OCI-LY3 (cell line): ENCODE measurements around the gene SHROOM1.

Experiments used
- EZH2phosphoT487 ChIP-seq: fragments of 200-600 bp; shearing (Covaris generic); IDR thresholded peaks from 2 replicates; pipeline ENCODE4 v1.6.1; 2018; ENCODE audit warnings: antibody characterized with exemption, mixed run types, low read depth
- TF ChIP-seq, protein P1 (sequence below): fragments of 200-600, 300-600 bp; sonication (generic); IDR thresholded peaks from 2 replicates; pipeline ENCODE4 v1.5.1; 2014; ENCODE audit warnings: antibody characterized with exemption, low read length, low read depth

DNA sequence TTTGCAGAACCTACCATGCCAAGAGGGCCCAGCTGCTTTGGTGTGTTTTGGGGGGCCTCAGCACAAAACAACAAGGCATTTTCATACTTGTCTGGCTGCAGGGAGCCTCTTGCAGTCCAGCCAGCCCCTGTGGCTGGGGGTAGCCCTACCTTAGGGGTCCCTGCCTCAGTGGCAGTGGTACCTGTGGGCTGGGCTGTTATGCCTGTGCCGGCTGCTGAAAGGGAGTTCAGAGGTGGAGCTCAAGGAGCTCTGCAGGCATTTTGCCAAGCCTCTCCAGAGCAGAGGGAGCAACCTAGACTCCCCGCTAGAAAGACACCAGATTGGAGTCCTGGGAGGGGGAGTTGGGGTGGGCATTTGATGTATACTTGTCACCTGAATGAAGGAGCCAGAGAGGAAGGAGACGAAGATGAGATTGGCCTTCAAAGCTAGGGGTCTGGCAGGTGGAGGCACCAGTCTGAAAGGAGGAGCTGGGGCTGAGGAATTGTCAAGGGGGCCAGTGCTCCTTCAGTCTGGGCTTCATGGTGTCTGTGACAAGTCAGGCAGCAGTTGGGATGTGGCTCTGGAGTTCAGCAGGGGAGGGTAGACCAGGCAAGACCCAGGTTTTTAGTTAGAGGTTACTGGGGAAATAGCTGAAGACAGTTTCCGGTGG, 1.5 kb downstream of the SHROOM1 start:
- TF ChIP-seq, protein P1, sequence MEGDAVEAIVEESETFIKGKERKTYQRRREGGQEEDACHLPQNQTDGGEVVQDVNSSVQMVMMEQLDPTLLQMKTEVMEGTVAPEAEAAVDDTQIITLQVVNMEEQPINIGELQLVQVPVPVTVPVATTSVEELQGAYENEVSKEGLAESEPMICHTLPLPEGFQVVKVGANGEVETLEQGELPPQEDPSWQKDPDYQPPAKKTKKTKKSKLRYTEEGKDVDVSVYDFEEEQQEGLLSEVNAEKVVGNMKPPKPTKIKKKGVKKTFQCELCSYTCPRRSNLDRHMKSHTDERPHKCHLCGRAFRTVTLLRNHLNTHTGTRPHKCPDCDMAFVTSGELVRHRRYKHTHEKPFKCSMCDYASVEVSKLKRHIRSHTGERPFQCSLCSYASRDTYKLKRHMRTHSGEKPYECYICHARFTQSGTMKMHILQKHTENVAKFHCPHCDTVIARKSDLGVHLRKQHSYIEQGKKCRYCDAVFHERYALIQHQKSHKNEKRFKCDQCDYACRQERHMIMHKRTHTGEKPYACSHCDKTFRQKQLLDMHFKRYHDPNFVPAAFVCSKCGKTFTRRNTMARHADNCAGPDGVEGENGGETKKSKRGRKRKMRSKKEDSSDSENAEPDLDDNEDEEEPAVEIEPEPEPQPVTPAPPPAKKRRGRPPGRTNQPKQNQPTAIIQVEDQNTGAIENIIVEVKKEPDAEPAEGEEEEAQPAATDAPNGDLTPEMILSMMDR, result no peak
- TF ChIP-seq EZH2phosphoT487, result no peak
